Stomach (tissue), 9 donors: ENCODE measurements around the gene CREBBP. TPM values are rescaled to one million over a fixed set of nuclear protein-coding genes. Genes with fewer than 3 reads are reported as not detected.

Experiments used
- DNase-seq, 2 donors: peaks; one replicate each; pipeline versions ENCODE4 v3.0.0 to v3.0.0-alpha.2; 2013 to 2019
- H3K27ac ChIP-seq, 5 donors: fragments of 200-600 bp in 4 of 5; sonication (generic) in 4 of 5; one replicate each; pipeline ENCODE4 v1.5.1; 2013 to 2019; ENCODE audit warnings: mild to moderate bottlenecking in 1 of 5, moderate library complexity in 1 of 5
- H3K27me3 ChIP-seq, 3 donors: fragments of 200-600 bp; sonication (generic); one replicate each; pipeline ENCODE4 v1.5.1; 2017 to 2019; ENCODE audit warnings: mixed run types in 1 of 3
- H3K36me3 ChIP-seq, 4 donors: fragments of 200-600 bp; sonication (generic); 1 replicate in 3 of 4; 2 replicates in 1 of 4; pipeline ENCODE4 v1.5.1; 2016 to 2019
- H3K4me1 ChIP-seq, 4 donors: fragments of 200-600 bp; sonication (generic); one replicate each; pipeline ENCODE4 v1.5.1; 2016 to 2019
- H3K4me3 ChIP-seq, 4 donors: fragments of 200-600 bp; sonication (generic) in 3 of 4; one replicate each; pipeline ENCODE4 v1.5.1; 2016 to 2019; ENCODE audit warnings: mild to moderate bottlenecking in 1 of 4
- H3K9me3 ChIP-seq, 4 donors: fragments of 200-600 bp; sonication (generic); one replicate each; pipeline ENCODE4 v1.5.1; 2016 to 2019
- EP300 ChIP-seq: sonication (generic); formaldehyde crosslinking; IDR thresholded peaks from one replicate; pipeline ENCODE4 v1.6.1; 2017; ENCODE audit warnings: antibody characterized with exemption
- POLR2A ChIP-seq, 4 donors: fragments of 450-650 bp; IDR thresholded peaks; one replicate each; pipeline ENCODE4 v1.6.1; 2016; ENCODE audit warnings: antibody characterized with exemption in 4 of 4, control low read depth in 2 of 4, mild to moderate bottlenecking in 1 of 4, moderate library complexity in 1 of 4
- POLR2AphosphoS5 ChIP-seq, 3 donors: sonication (generic); formaldehyde crosslinking; IDR thresholded peaks; one replicate each; pipeline ENCODE4 v1.6.1; 2016; ENCODE audit warnings: antibody characterized with exemption in 3 of 3
- WGBS, 5 donors: extraction: QIAGEN DNeasy Blood & Tissue Kit in 3 of 5; methylation state at CpG; one replicate each; pipeline versions ENCODE4 v1.1.5 to v1.1.7; 2013 to 2018; 5-methylcytosine and 5-hydroxymethylcytosine counted together
- intact Hi-C: fragments of 100-400 bp; cut with DNase I; formaldehyde crosslinking; loops from one replicate; pipeline ENCODE4 v1.15.1; 2023; ENCODE audit warnings: low total_unique reads
- polyA plus RNA-seq, 3 donors: library from polyadenylated mRNA; stranded (reverse); fragments of 200-250 nt; gene quantifications; one replicate each; pipeline ENCODE4 v1.2.3, GENCODE V29; 2013
- total RNA-seq, 5 donors: library from RNA; depleted of rRNA; stranded (reverse); fragments of >200 nt; gene quantifications; one replicate each; pipeline versions ENCODE4 v1.1.0 to v1.2.3, GENCODE V29; 2014 to 2016
- TF ChIP-seq, protein P1 (sequence below), 7 experiments: fragments of 450-650 bp in 4 of 7; fragments of 200-600 bp in 3 of 7; sonication (generic) in 3 of 7; IDR thresholded peaks; one replicate each; pipeline ENCODE4 v1.5.1; 2016 to 2019; ENCODE audit warnings: antibody characterized with exemption in 7 of 7, control low read depth in 2 of 7, mild to moderate bottlenecking in 1 of 7
- donor health status: healthy with polysubstance abuse.
- donor health status: Bipolar disorder and iron deficiency.
- donor health status: healthy.

Gene CREBBP
- total and polyA plus RNA-seq, 8 donors, result 6.7 to 116 (median 75.9) TPM

DNA sequence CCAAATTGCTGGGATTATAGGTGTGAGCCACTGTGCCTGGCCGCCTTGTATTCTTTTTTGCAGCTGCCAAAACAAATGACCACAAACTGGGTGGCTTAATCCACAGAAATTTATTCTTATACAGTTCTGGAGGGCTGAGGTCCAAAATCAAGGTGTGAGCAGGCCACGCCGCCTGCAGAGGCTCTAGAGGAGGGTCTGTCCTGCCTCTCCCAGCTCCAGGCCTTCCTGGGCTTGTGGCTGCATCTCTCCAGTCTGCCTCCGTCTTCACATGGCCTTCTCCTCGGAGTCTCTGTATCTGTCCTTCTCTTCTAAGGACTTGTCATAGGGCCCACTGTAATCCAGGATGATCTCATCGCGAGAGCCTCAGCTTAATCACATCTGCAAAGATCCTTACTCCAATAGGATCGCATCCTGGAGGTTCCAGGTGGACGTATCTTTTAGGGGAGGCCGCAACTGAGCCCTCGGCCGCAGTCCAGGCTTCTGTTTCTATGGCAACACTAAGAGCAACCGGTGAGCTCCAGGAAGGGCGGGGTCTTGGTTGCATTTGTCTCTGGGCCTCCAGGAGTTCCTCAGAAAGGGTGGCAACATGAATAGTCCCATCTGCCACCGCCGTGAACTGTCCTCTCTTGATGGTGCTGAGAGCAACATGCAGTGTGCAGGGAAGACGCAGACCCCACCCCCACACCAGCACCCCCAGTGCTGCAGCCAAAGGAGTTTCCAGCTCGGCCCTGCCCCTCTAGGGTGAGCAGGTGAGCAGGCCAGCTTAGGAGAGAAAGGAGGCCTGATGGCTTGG, 29.5 kb upstream of the CREBBP start:
- no peak for DNase-seq
- WGBS, 5 donors, result 73 to 77% (median 73%) methylated on average over 18 of the region's 18 CpGs
- H3K36me3 ChIP-seq, result no peaks in the 10 kb centered on the region
- intact Hi-C loops, result no loop called here
- H3K27me3 ChIP-seq, result no peaks in the 10 kb centered on the region
- H3K4me3 ChIP-seq, result no peak overlapping the region
- H3K27ac ChIP-seq, result no peak overlapping the region
- no peaks in the 10 kb centered on the region for H3K4me1 ChIP-seq
- TF ChIP-seq, protein P1, sequence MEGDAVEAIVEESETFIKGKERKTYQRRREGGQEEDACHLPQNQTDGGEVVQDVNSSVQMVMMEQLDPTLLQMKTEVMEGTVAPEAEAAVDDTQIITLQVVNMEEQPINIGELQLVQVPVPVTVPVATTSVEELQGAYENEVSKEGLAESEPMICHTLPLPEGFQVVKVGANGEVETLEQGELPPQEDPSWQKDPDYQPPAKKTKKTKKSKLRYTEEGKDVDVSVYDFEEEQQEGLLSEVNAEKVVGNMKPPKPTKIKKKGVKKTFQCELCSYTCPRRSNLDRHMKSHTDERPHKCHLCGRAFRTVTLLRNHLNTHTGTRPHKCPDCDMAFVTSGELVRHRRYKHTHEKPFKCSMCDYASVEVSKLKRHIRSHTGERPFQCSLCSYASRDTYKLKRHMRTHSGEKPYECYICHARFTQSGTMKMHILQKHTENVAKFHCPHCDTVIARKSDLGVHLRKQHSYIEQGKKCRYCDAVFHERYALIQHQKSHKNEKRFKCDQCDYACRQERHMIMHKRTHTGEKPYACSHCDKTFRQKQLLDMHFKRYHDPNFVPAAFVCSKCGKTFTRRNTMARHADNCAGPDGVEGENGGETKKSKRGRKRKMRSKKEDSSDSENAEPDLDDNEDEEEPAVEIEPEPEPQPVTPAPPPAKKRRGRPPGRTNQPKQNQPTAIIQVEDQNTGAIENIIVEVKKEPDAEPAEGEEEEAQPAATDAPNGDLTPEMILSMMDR (IDR thresholded peaks at IDR 0.05), result no peak
- no peak for TF ChIP-seq EP300
- no peak for TF ChIP-seq POLR2A (IDR thresholded peaks at IDR 0.05)
- no peak for TF ChIP-seq POLR2AphosphoS5 (IDR thresholded peaks at IDR 0.05)
- H3K9me3 ChIP-seq, result no peaks in the 10 kb centered on the region

- Histone ChIP-seq H3K27ac (no peak overlapping the region), H3K27me3 (no peaks in the 10 kb centered on the region), H3K4me1 (no peaks in the 10 kb centered on the region), H3K36me3 (no peaks in the 10 kb centered on the region), H3K9me3 (no peaks in the 10 kb centered on the region), H3K4me3 (no peak overlapping the region)
- DNase-seq, result no peak
- intact Hi-C loops, result no loop called here
- 84 to 95% (median 90%) methylated on average over 15 to 17 of the region's 17 CpGs for WGBS, 5 donors
- TF ChIP-seq, protein P1 (IDR thresholded peaks at IDR 0.05), result no peak
- no peak for TF ChIP-seq POLR2AphosphoS5 (IDR thresholded peaks at IDR 0.05)
- no peak for TF ChIP-seq EP300
- TF ChIP-seq POLR2A (IDR thresholded peaks at IDR 0.05), result no peak
Measured at GRCh38 chr16:3908951-3909437, 28.5 kb upstream of the CREBBP start.

DNA sequence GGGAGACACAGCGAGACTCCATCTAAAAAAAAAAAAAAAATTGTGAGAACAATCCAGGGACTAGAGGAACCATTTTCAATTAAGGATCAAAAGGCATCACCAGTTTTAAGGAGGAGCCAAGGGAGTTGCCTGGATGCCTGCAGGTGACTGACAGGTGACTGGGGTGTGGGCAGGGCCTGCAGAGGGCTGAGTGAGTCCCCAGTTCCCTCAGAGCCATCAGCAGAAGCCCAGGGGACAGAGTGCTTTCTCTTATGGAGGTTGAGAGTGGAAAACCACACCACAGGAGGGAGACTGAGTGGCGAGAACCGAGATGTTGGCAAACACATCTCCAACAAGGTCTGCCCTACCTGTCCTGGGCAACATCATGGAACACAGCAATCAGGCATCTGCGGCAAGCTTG, 27.1 kb upstream of the CREBBP start:
- Histone ChIP-seq H3K4me3 (no peak overlapping the region), H3K27ac (no peak overlapping the region), H3K36me3 (no peaks in the 10 kb centered on the region), H3K27me3 (no peaks in the 10 kb centered on the region), H3K4me1 (no peaks in the 10 kb centered on the region), H3K9me3 (no peaks in the 10 kb centered on the region)
- TF ChIP-seq POLR2A (IDR thresholded peaks at IDR 0.05), result no peak
- WGBS, 5 donors, result 65 to 84% (median 73%) methylated on average over 4 of the region's 4 CpGs
- intact Hi-C loops, result no loop called here
- DNase-seq, result no peak

DNA sequence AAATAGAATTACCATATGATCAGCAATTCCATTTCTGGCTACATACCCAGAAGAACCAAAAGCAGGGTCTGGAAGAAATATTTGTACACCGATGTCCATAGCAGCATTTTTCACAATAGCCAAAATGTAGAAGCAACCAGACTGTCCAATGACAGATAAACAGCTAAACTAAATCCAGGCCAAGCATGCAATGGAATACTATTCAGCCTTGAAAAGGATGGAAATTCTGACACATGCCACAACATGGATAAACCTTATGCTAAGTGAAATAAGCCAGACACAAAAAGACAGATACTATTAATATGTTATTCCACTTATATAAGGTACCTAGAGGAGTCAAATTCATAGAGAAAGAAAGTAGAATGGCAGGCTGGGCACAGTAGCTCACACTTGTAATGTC, 25.9 kb upstream of the CREBBP start:
- Histone ChIP-seq H3K9me3 (no peaks in the 10 kb centered on the region), H3K4me3 (no peak overlapping the region), H3K36me3 (no peaks in the 10 kb centered on the region), H3K27me3 (no peaks in the 10 kb centered on the region), H3K27ac (no peak overlapping the region), H3K4me1 (no peaks in the 10 kb centered on the region)
- 89 to 97% (median 94%) methylated on average over 1 of the region's 1 CpG for WGBS, 5 donors
- intact Hi-C loops, result no loop called here
- no peak for DNase-seq
- TF ChIP-seq POLR2AphosphoS5 (IDR thresholded peaks at IDR 0.05), result no peak
- TF ChIP-seq POLR2A (IDR thresholded peaks at IDR 0.05), result no peak
- TF ChIP-seq, protein P1 (IDR thresholded peaks at IDR 0.05), result no peak
- TF ChIP-seq EP300, result no peak

GRCh38 chr16:3904875-3905274, 24.4 kb upstream of the CREBBP start:
- no peak overlapping the region for H3K4me3 ChIP-seq
- TF ChIP-seq POLR2A (IDR thresholded peaks at IDR 0.05) (no peak), EP300 (no peak), POLR2AphosphoS5 (IDR thresholded peaks at IDR 0.05) (no peak)
- TF ChIP-seq, protein P1 (IDR thresholded peaks at IDR 0.05), result no peak
- DNase-seq, result no peak
- no peaks in the 10 kb centered on the region for H3K9me3 ChIP-seq
- H3K27me3 ChIP-seq, result no peaks in the 10 kb centered on the region
- H3K36me3 ChIP-seq, result no peaks in the 10 kb centered on the region
- intact Hi-C loops, result no loop called here
- WGBS, 5 donors, result 65 to 80% (median 72%) methylated on average over 3 of the region's 3 CpGs
- no peaks in the 10 kb centered on the region for H3K4me1 ChIP-seq
- H3K27ac ChIP-seq, result no peak overlapping the region
